ENCODE measurements around the gene SFI1.
"Not testable (repeated sequence)": the region's sequence is repeated elsewhere in the genome, so short reads cannot be mapped to it uniquely, and the experiment has no call there.

Gene SFI1

GRCh38 chr22:31544481-31545480 is 48.4 kb downstream of the SFI1 start:
- no peak for DNase-seq

GRCh38 chr22:31550871-31551370 is 54.6 kb downstream of the SFI1 start:
- no peak for DNase-seq

GRCh38 chr22:31556627-31557203 is 60.4 kb downstream of the SFI1 start:
- DNase-seq, result no peak

- not testable (repeated sequence) for DNase-seq
These were observed 62.2 kb downstream of the SFI1 start for GRCh38 chr22:31558546-31558945.

GRCh38 chr22:31561238-31561887 is 65.0 kb downstream of the SFI1 start:
- peak; percentile 17 for DNase-seq

- DNase-seq, result no peak
These were observed 65.6 kb downstream of the SFI1 start for GRCh38 chr22:31561970-31562369.

- no peak for DNase-seq
These were observed 70.1 kb downstream of the SFI1 start for GRCh38 chr22:31566484-31566883.

- DNase-seq, result no peak
These were observed 70.9 kb downstream of the SFI1 start for GRCh38 chr22:31567196-31567595.

GRCh38 chr22:31567702-31568101 is 71.4 kb downstream of the SFI1 start:
- DNase-seq, result no peak

GRCh38 chr22:31569126-31569525 is 72.8 kb downstream of the SFI1 start:
- DNase-seq, result no peak

GRCh38 chr22:31572939-31573338 is 76.6 kb downstream of the SFI1 start:
- DNase-seq, result no peak

- DNase-seq, result no peak
These were observed 77.8 kb downstream of the SFI1 start for GRCh38 chr22:31574055-31574670.

- DNase-seq, result no peak
These were observed 78.9 kb downstream of the SFI1 start for GRCh38 chr22:31575190-31575589.

- no peak for DNase-seq
These were observed 81.4 kb downstream of the SFI1 start for GRCh38 chr22:31577711-31578110.

- DNase-seq, result no peak
These were observed 81.8 kb downstream of the SFI1 start for GRCh38 chr22:31578171-31578570.

- DNase-seq, result no peak
These were observed 83.5 kb downstream of the SFI1 start for GRCh38 chr22:31579835-31580242.

- no peak for DNase-seq
These were observed 87.6 kb downstream of the SFI1 start for GRCh38 chr22:31583861-31584485.

GRCh38 chr22:31584804-31585160 is 88.4 kb downstream of the SFI1 start:
- DNase-seq, result no peak

- no peak for DNase-seq
These were observed 89.0 kb downstream of the SFI1 start for GRCh38 chr22:31585161-31585859.

GRCh38 chr22:31586137-31586920 is 90.0 kb downstream of the SFI1 start:
- DNase-seq, result no peak

Data from NCI-H1048 (cell line).